Esophagus muscularis mucosa (tissue), 4 donors: ENCODE measurements around the gene CDH2. TPM values are rescaled to one million over a fixed set of nuclear protein-coding genes. Genes with fewer than 3 reads are reported as not detected.

Experiments used
- DNase-seq: peaks from one replicate; pipeline ENCODE4 v3.0.0-alpha.2; 2017; ENCODE audit errors: extremely low spot score
- H3K27ac ChIP-seq, 4 donors: fragments of 200-600 bp; sonication (generic); replicated peaks in 1 of 4; 1 replicate in 3 of 4; 2 replicates in 1 of 4; pipeline ENCODE4 v1.5.1; 2016 to 2019; ENCODE audit warnings: mild to moderate bottlenecking in 1 of 4
- H3K27me3 ChIP-seq, 4 donors: fragments of 200-600 bp; sonication (generic); one replicate each; pipeline versions ENCODE4 v1.5.1 to v1.6.0; 2016 to 2019
- H3K36me3 ChIP-seq, 4 donors: fragments of 200-600 bp; sonication (generic); one replicate each; pipeline ENCODE4 v1.5.1; 2016 to 2019
- H3K4me1 ChIP-seq, 4 donors: fragments of 200-600 bp; sonication (generic); one replicate each; pipeline ENCODE4 v1.5.1; 2016 to 2019
- H3K4me3 ChIP-seq, 4 donors: fragments of 200-600 bp; sonication (generic); 1 replicate in 2 of 4; 2 replicates in 2 of 4; pipeline ENCODE4 v1.5.1; 2016 to 2019; ENCODE audit warnings: mild to moderate bottlenecking in 4 of 4, moderate library complexity in 1 of 4
- H3K9me3 ChIP-seq, 4 donors: fragments of 200-600 bp; sonication (generic); 1 replicate in 3 of 4; 2 replicates in 1 of 4; pipeline ENCODE4 v1.5.1; 2016 to 2019
- CTCF ChIP-seq, 3 experiments: fragments of 200-600 bp in 2 of 3; fragments of 450-650 bp in 1 of 3; sonication (generic) in 2 of 3; IDR thresholded peaks; one replicate each; pipeline ENCODE4 v1.5.1; 2017 to 2019; ENCODE audit warnings: antibody characterized with exemption in 3 of 3, mild to moderate bottlenecking in 2 of 3, moderate library complexity in 1 of 3
- EP300 ChIP-seq: sonication (generic); formaldehyde crosslinking; IDR thresholded peaks from one replicate; pipeline ENCODE4 v1.6.1; 2017; ENCODE audit warnings: antibody characterized with exemption
- POLR2A ChIP-seq: fragments of 450-650 bp; IDR thresholded peaks from one replicate; pipeline ENCODE4 v1.6.1; 2017; ENCODE audit warnings: antibody characterized with exemption, moderate library complexity, mild to moderate bottlenecking, low read depth
- POLR2AphosphoS5 ChIP-seq, 2 donors: sonication (generic); formaldehyde crosslinking; IDR thresholded peaks; one replicate each; pipeline ENCODE4 v1.6.1; 2017; ENCODE audit warnings: antibody characterized with exemption in 2 of 2
- WGBS: methylation state at CpG from one replicate; pipeline ENCODE4 v1.1.5; 2018; 5-methylcytosine and 5-hydroxymethylcytosine counted together
- intact Hi-C: fragments of 100-400 bp; cut with DNase I; formaldehyde crosslinking; loops from one replicate; pipeline ENCODE4 v1.15.1; 2023
- total RNA-seq, 4 donors: library from RNA; depleted of rRNA; stranded (reverse); fragments of >200 nt; gene quantifications; one replicate each; pipeline versions ENCODE4 v1.1.0 to v1.2.1, GENCODE V29; 2016

The CDH2 gene
- total RNA-seq, 4 donors from 2014 or later, result 10.9 to 17.4 (median 13.6) TPM

GRCh38 chr18:27901424-27902226 is 275.3 kb downstream of the CDH2 start:
- 74% methylated on average over 4 of the region's 4 CpGs for WGBS
- no peaks in the 10 kb centered on the region for H3K4me1 ChIP-seq
- no peaks in the 10 kb centered on the region for H3K9me3 ChIP-seq
- intact Hi-C loops, result no loop called here
- no peaks in the 10 kb centered on the region for H3K27me3 ChIP-seq
- TF ChIP-seq CTCF (IDR thresholded peaks at IDR 0.05) (no peak), EP300 (no peak), POLR2A (no peak), POLR2AphosphoS5 (IDR thresholded peaks at IDR 0.05) (no peak)
- H3K4me3 ChIP-seq, result no peak overlapping the region
- no peaks in the 10 kb centered on the region for H3K36me3 ChIP-seq
- no peak overlapping the region for H3K27ac ChIP-seq
- no peak for DNase-seq
